B cell (primary cell): Measurements from ENCODE around the gene ACOXL. TPM values are rescaled to one million over a fixed set of nuclear protein-coding genes. Genes with fewer than 3 reads are reported as not detected.
A peak's percentile ranks its signal among the peaks of the same experiment; 100 is the strongest.

Experiments
- ATAC-seq: fragments of 200-7000 bp; cut with Tn5 transposase; one replicate; pipeline ENCODE4 v1.10.0; 2021; ENCODE audit warnings: low read depth, mild to moderate bottlenecking, moderate number of reproducible peaks, moderate library complexity
- CTCF ChIA-PET: fragments of 350-600 bp; sonication (Branson Sonifier 250); formaldehyde crosslinking; loops from one replicate; lab custom pipeline; 2021; ENCODE audit warnings: antibody characterized with exemption, inconsistent platforms; lab: Charles Lee
- POLR2A ChIA-PET: fragments of 350-600 bp; sonication (Branson Sonifier 250); formaldehyde crosslinking; loops from one replicate; lab custom pipeline; 2021; ENCODE audit warnings: antibody characterized with exemption; lab: Charles Lee
- DNase-seq: peaks from one replicate; pipeline ENCODE4 v3.0.0; 2013
- H2AFZ ChIP-seq: 2 replicates; pipeline ENCODE4 v1.6.1; 2012; ENCODE audit warnings: mild to moderate bottlenecking, low read depth, low read length; ENCODE audit not compliant: insufficient read depth, poor library complexity, severe bottlenecking
- H3K27ac ChIP-seq, 2 donors: 1 replicate in 1 of 2; 2 replicates in 1 of 2; pipeline ENCODE4 v1.5.1; 2012 to 2013; ENCODE audit warnings: low read length in 2 of 2, mild to moderate bottlenecking in 2 of 2, moderate library complexity in 1 of 2
- H3K27me3 ChIP-seq, 4 experiments: fragments of 200-600 bp in 1 of 4; sonication (generic) in 1 of 4; replicated peaks in 1 of 4; 1 replicate in 2 of 4; 2 replicates in 2 of 4; pipeline versions ENCODE4 v1.6.1 to v1.7.0; 2013 to 2016; ENCODE audit warnings: low read length in 3 of 4, mild to moderate bottlenecking in 2 of 4, mixed read lengths in 1 of 4, moderate library complexity in 1 of 4; ENCODE audit not compliant: insufficient read depth in 4 of 4, control insufficient read depth in 3 of 4; ENCODE audit errors: control extremely low read depth in 1 of 4
- H3K36me3 ChIP-seq, 2 experiments: replicated peaks in 1 of 2; 1 replicate in 1 of 2; 2 replicates in 1 of 2; pipeline versions ENCODE4 v1.6.1 to v1.7.1; 2013; ENCODE audit warnings: low read length in 1 of 2; ENCODE audit not compliant: insufficient read depth in 2 of 2, control insufficient read depth in 1 of 2; ENCODE audit errors: control extremely low read depth in 1 of 2, extremely low read depth in 1 of 2
- H3K4me1 ChIP-seq, 2 donors: fragments of 200-600 bp in 1 of 2; sonication (generic) in 1 of 2; 1 replicate in 1 of 2; 2 replicates in 1 of 2; pipeline versions ENCODE4 v1.5.1 to v1.6.1; 2013 to 2017; ENCODE audit warnings: low read length in 2 of 2; ENCODE audit not compliant: control insufficient read depth in 2 of 2, insufficient read depth in 2 of 2
- H3K4me2 ChIP-seq: replicated peaks from 2 replicates; pipeline ENCODE3; 2012; ENCODE audit warnings: mild to moderate bottlenecking, low read depth, low read length; ENCODE audit not compliant: poor library complexity, severe bottlenecking
- H3K4me3 ChIP-seq, 5 experiments: fragments of 200-600 bp in 1 of 5; sonication (generic) in 1 of 5; 1 replicate in 3 of 5; 2 replicates in 2 of 5; pipeline versions ENCODE4 v1.5.1 to v1.7.0; 2011 to 2016; ENCODE audit warnings: low read length in 4 of 5, mild to moderate bottlenecking in 4 of 5, low read depth in 2 of 5, control low read depth in 1 of 5, moderate library complexity in 1 of 5; ENCODE audit not compliant: insufficient read depth in 1 of 5; ENCODE audit errors: control extremely low read depth in 1 of 5, extremely low read depth in 1 of 5
- H3K79me2 ChIP-seq: fragments of 200-600 bp; sonication (generic); one replicate; pipeline ENCODE4 v1.6.0; 2016; ENCODE audit warnings: low read length; ENCODE audit not compliant: control insufficient read depth, insufficient read depth
- H3K9ac ChIP-seq: fragments of 200-600 bp; sonication (generic); 2 replicates; pipeline ENCODE4 v1.6.1; 2017; ENCODE audit warnings: mild to moderate bottlenecking, low read length, moderate library complexity
- H3K9me3 ChIP-seq, 3 donors: one replicate each; pipeline versions ENCODE4 v1.6.1 to v1.7.1; 2013; ENCODE audit warnings: low read length in 2 of 3; ENCODE audit not compliant: control insufficient read depth in 2 of 3, insufficient read depth in 1 of 3; ENCODE audit errors: control extremely low read depth in 1 of 3
- H4K20me1 ChIP-seq: 2 replicates; pipeline ENCODE4 v1.6.0; 2012; ENCODE audit warnings: mild to moderate bottlenecking, low read length; ENCODE audit not compliant: insufficient read depth, control insufficient read depth, poor library complexity, severe bottlenecking
- H3K27ac Mint-ChIP-seq: one replicate; pipeline ENCODE4 v1.8.0; 2021; ENCODE audit warnings: mixed read lengths
- H3K27me3 Mint-ChIP-seq: one replicate; pipeline ENCODE4 v1.8.0; 2021; ENCODE audit warnings: mixed read lengths
- H3K4me1 Mint-ChIP-seq: one replicate; pipeline ENCODE4 v1.8.0; 2021; ENCODE audit warnings: mixed read lengths
- H3K4me3 Mint-ChIP-seq: one replicate; pipeline ENCODE4 v1.8.0; 2021; ENCODE audit warnings: mixed read lengths
- H3K9me3 Mint-ChIP-seq: one replicate; pipeline ENCODE4 v1.8.0; 2022; ENCODE audit warnings: mixed read lengths; ENCODE audit not compliant: insufficient read depth
- EZH2 ChIP-seq: IDR thresholded peaks from 2 replicates; pipeline ENCODE4 v1.6.1; 2012; ENCODE audit warnings: borderline replicate concordance, low read depth, mild to moderate bottlenecking, moderate library complexity, low read length; ENCODE audit not compliant: insufficient read depth, poor library complexity, severe bottlenecking
- WGBS: methylation state at CpG from one replicate; pipeline ENCODE4 v1.1.5; 2013; ENCODE audit warnings: missing lambda C conversion rate; ENCODE audit not compliant: insufficient coverage; 5-methylcytosine and 5-hydroxymethylcytosine counted together
- intact Hi-C: fragments of 100-400 bp; cut with micrococcal nuclease; formaldehyde crosslinking; loops from one replicate; pipeline ENCODE4 v1.10.0; 2022
- polyA plus RNA-seq: library from polyadenylated mRNA; depleted of rRNA; stranded (reverse); fragments of >200 nt; gene quantifications from 2 replicates; pipeline ENCODE4 v1.2.3, GENCODE V29; 2012
- total RNA-seq, 2 donors: library from RNA; stranded (reverse); fragments of 120-200 nt in 1 of 2; gene quantifications; 1 replicate in 1 of 2; 2 replicates in 1 of 2; pipeline versions ENCODE4 v1.2.3 to v1.2.4, GENCODE V29; 2013 to 2022
- TF ChIP-seq, protein P1 (sequence below): fragments of 200-600 bp; IDR thresholded peaks from one replicate; pipeline ENCODE4 v1.8.0; 2022; ENCODE audit warnings: antibody characterized with exemption, mild to moderate bottlenecking

ACOXL gene
- total and polyA plus RNA-seq, 2 donors (not counting 1 experiment from before 2014, with no cell fraction given) = 0.06 TPM; not detected in 1

DNA sequence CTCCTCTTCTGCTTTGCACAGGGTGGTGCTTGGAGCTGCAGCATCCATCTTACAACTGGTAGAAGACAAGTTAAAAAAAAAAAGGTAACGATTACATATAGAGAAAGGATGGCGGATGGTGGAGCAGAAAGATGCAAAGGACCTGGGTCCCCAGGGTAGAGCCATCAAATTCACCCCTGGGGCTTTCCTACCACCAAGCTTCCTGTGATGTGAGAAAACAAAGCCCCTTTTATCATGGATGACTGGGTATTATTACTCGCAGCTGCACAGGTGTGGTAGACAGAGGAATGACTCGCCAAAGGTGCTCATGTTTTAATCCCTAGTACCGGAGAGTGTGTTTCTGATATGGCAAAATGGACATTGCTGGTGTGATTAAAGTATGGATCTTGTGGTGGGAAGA is 1.3 kb upstream of the ACOXL start:
- Mint-ChIP-seq H3K27ac (no peak overlapping the region), H3K4me1 (peaks cover 25% of the 10 kb centered on the region), H3K9me3 (no peaks in the 10 kb centered on the region), H3K4me3 (peak overlapping the region; percentile 23), H3K27me3 (peaks cover 56% of the 10 kb centered on the region)
- DNase-seq = no peak
- no peak for ATAC-seq
- Histone ChIP-seq H3K4me2 (no peak overlapping the region), H3K27me3 (peaks cover 0 to 45% (median 30%) of the 10 kb centered on the region in 4 experiments), H3K79me2 (no peaks in the 10 kb centered on the region), H3K27ac (no peak overlapping the region), H4K20me1 (no peaks in the 10 kb centered on the region), H3K9ac (no peak overlapping the region), H3K4me3 (no peak overlapping the region), H3K9me3 (peaks cover 0 to 6% (median 0%) of the 10 kb centered on the region in 3 donors), H3K36me3 (no peaks in the 10 kb centered on the region), H2AFZ (no peak overlapping the region), H3K4me1 (peaks cover 8 to 23% of the 10 kb centered on the region in 2 donors)
- TF ChIP-seq, protein P1, sequence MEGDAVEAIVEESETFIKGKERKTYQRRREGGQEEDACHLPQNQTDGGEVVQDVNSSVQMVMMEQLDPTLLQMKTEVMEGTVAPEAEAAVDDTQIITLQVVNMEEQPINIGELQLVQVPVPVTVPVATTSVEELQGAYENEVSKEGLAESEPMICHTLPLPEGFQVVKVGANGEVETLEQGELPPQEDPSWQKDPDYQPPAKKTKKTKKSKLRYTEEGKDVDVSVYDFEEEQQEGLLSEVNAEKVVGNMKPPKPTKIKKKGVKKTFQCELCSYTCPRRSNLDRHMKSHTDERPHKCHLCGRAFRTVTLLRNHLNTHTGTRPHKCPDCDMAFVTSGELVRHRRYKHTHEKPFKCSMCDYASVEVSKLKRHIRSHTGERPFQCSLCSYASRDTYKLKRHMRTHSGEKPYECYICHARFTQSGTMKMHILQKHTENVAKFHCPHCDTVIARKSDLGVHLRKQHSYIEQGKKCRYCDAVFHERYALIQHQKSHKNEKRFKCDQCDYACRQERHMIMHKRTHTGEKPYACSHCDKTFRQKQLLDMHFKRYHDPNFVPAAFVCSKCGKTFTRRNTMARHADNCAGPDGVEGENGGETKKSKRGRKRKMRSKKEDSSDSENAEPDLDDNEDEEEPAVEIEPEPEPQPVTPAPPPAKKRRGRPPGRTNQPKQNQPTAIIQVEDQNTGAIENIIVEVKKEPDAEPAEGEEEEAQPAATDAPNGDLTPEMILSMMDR = no peak
- TF ChIP-seq EZH2 = no peak
- CTCF ChIA-PET = interaction anchor here (1.1 kb wide), 1 partner anchor 24 kb away, joined by 8 read pairs; no protein-coding TSS in a partner anchor
- 59% methylated on average over 3 of the region's 5 CpGs for WGBS
- POLR2A ChIA-PET = no interaction called here
- intact Hi-C loops = no loop called here

DNA sequence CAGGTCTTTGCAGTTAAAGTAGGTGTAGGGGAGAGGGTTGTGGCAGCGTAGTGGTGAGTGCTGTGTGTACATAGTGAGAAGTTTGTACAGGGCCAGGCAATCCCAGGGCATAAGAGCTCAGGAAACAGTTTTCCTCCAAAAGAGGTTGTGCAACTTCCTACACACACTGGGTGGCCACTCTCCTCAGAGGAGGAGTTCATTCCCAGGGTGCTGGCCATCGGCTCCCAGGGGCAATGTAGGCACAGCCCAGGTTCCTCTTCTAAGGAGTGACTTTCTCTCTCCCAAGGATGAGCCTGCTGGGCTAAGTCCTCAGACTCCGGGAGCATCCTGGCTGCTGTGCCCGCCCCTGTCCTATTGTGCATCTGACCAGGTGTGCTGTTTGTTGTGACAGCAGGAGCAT is 3.0 kb downstream of the ACOXL start:
- ChIA-PET POLR2A (no interaction called here), CTCF (no interaction called here)
- H4K20me1 ChIP-seq = no peaks in the 10 kb centered on the region
- ATAC-seq (no peak), DNase-seq (no peak)
- intact Hi-C loops = no loop called here
- TF ChIP-seq, protein P1 = no peak
- no peak for TF ChIP-seq EZH2
- whole genome bisulfite sequencing = 56% methylated on average over 2 of the region's 4 CpGs
- H3K4me1 ChIP-seq = peaks cover 8 to 23% of the 10 kb centered on the region in 2 donors
- Mint-ChIP-seq H3K4me3 (no peak overlapping the region), H3K4me1 (peaks cover 25% of the 10 kb centered on the region), H3K27me3 (peaks cover 76% of the 10 kb centered on the region), H3K9me3 (peaks cover 5% of the 10 kb centered on the region), H3K27ac (no peak overlapping the region)
- no peaks in the 10 kb centered on the region for H3K79me2 ChIP-seq
- H3K9ac ChIP-seq = no peak overlapping the region
- no peak overlapping the region for H2AFZ ChIP-seq
- H3K4me3 ChIP-seq = no peak overlapping the region
- H3K27me3 ChIP-seq = peaks cover 0 to 44% (median 35%) of the 10 kb centered on the region in 4 experiments
- H3K9me3 ChIP-seq = peaks cover 0 to 12% (median 0%) of the 10 kb centered on the region in 3 donors
- no peaks in the 10 kb centered on the region for H3K36me3 ChIP-seq
- H3K27ac ChIP-seq = no peak overlapping the region
- H3K4me2 ChIP-seq = no peak overlapping the region
